T47D (cell line): ENCODE data around the gene GPHA2.

Source experiments
- DNase-seq, 2 experiments: peaks; one replicate each; pipeline versions ENCODE4 v3.0.0 to v3.0.0-alpha.2; 2011 to 2012; ENCODE audit warnings: low read depth in 1 of 2, low spot score in 1 of 2
- JUND ChIP-seq: IDR thresholded peaks from 2 replicates; pipeline ENCODE4 v1.6.1; 2012; ENCODE audit warnings: low read depth
- in situ Hi-C: cut with HindIII; loops from 2 replicates; pipeline ENCODE4 v1.10.0; 2016; ENCODE audit warnings: low sequenced_read_pairs, low pct_unique_long_range_greater_than_20kb

GPHA2 gene

DNA sequence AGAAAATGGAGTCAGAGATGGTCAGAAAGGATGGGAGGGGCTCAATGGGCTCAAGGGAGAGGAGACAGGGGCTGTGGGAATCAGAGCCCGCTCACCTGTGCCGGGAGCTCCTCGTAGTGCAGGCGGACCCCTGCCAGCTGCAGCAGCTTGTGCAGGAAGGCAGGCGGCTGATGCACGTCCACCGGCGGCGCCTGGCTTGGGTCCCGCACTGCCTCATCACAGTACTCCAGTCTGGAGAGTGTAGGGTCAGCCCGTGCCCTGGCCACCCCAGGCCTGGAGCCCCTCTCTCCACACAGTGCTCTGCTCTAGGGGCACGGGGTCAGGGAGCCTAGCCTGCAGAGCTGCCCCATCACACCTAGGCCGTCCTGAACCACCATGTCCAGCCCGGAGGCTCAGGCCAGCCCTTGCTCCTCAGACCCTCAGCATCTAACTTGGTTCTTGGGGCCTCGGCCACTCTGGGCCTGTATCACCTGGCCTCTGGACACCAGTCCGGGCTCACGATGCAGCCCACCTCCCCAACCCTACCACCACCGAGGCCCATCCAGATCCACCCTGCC, 22.4 kb downstream of the GPHA2 start:
- DNase-seq = no peak
- in situ Hi-C loops = no loop called here

DNA sequence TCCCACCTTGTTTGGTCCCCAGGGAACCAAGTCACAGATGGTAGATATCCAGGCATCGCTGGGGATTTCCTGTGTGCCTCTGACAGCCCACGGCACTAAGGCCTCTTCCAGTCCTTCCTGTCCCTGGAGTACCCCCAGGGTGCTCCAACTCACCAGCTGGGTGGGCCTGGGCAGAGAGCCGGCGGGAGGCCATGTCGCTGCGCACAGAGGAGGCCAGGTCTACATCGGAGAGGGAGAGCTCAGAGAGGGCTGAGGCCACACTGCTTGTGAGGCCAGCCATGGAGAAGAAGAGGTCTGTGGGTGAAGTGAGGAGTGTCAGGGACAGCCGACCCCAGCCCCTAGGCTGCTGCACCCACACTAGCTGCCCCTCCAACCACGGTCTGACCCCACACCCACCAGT, 24.0 kb downstream of the GPHA2 start:
- in situ Hi-C loops = no loop called here
- no peak for DNase-seq
- TF ChIP-seq JUND = no peak

More for the DNA sequence above, 22.4 kb downstream of the GPHA2 start:
- TF ChIP-seq JUND = no peak

DNA sequence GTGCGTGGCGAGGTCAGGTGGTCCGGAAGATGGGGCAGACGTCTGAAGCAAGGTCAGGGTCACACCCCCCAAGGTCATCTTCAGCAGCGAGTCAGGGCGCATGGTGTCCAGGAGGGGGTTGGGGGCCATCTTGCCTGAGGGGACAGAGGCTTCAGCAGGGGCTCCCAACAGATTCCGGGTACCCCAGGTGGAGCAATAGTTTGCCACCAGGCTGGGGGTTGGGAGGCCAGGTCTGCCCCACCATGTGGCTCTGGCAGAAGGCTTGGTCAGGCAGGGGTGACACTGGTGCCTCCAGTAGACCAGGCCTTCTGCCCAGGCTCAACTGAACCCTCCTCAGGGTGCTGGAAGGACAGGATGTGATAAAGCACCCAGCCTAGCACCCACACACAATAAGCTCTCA, 24.6 kb downstream of the GPHA2 start:
- TF ChIP-seq JUND = no peak
- no peak for DNase-seq
- in situ Hi-C loops = no loop called here

DNA sequence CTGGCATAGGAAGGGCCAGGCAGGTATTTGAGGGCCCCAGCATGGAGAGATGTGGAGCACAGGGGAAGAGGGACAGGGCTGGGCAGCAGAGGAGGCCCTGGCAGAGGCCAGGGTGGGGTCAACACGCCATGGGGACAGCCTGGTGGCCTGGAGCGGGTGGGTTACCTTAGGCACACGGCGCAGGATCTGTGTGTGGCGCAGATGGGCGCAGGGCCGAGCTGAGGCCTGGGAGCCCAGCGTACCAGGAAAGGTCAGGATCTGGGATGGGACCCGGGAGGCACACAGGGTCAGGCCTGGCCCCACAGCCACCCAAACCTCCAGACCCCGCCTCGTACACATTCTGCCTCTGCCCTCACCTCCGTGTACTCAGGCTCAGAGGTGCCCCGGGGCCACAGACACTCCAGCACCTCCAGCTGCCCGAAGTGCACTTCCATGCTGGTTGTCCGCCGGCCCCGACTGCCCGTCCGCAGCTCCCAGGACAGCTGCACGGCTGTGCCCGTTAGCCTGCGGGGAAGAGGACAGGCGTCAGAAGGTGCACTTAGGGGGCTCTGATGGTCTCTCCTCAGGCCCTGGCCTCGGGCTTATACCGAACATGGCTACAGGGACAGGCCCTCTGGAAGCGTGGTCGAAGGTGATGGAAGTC, 25.1 kb downstream of the GPHA2 start:
- TF ChIP-seq JUND = no peak
- no peak for DNase-seq
- in situ Hi-C loops = no loop called here

DNA sequence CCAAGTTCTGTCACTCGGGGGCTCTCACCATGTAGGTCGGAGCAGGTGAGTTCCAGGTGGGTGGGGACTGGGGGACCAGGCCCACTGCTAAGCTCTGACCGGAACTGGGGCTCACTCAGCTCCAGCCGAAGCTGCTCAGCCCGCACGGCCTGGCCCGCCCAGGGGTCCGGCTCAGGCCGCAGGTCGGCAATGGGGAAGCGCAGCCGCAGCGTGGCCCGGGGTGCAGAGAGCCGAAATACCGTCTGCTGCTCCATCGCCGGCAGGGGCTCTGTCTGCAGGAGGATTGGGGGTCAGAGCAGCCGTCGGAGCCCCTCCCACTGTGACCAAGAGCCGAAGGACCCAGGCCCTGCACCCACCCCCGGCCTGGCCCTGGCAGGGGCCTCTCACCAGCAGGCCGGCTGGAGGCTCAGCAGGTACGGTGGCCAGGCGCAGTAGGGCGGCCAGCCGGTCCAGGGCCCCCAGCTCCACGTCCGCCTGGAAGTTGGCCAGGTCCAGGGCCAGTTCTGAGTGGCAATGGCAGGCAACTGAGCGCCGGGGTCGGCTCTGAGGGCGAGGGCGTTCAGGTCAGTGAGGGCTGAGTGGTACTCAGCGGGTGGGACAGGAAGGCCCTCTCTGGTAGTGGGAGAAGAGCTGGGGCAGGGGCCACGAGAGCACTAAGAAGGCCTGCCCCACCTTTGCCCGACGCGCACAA, 25.9 kb downstream of the GPHA2 start:
- in situ Hi-C loops = no loop called here
- TF ChIP-seq JUND = no peak
- no peak for DNase-seq

DNA sequence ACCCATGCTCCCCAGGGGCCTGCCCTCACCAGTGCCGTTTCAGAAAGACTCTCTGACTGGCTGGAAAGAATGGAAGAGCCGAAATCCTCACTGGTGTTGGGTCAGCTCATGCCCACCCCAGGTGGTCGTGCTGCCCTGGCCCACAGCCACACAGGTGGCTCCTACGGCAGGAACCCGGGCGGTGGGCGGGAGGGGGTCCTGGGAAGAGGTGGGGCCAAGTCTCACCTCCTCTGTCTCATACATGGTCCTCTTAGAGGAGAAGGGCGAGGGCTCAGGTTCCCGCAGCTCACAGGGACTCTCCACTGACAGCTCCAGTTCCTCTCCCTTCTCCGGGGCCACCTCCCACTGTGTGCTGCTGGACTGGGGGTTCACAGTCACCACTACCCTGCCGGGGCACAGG, 26.9 kb downstream of the GPHA2 start:
- TF ChIP-seq JUND = no peak
- in situ Hi-C loops = no loop called here
- no peak for DNase-seq

DNA sequence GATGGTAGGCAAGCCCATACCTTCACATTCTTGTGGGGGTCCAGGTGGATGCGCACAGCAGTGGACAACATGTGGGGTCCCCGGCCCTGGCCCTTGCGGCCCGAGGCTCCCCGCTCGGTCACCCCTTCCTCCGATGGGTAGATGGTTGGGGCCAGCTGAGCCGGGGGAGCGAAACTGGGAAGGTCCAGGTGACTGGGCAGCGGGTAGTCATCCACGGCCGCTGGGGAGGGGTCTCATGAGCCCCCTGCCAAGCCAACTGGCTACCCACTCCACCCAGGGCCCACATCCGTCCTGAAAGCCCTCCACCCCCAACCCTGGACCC, 29.4 kb downstream of the GPHA2 start:
- no peak for DNase-seq
- no peak for TF ChIP-seq JUND
- in situ Hi-C loops = no loop called here

DNA sequence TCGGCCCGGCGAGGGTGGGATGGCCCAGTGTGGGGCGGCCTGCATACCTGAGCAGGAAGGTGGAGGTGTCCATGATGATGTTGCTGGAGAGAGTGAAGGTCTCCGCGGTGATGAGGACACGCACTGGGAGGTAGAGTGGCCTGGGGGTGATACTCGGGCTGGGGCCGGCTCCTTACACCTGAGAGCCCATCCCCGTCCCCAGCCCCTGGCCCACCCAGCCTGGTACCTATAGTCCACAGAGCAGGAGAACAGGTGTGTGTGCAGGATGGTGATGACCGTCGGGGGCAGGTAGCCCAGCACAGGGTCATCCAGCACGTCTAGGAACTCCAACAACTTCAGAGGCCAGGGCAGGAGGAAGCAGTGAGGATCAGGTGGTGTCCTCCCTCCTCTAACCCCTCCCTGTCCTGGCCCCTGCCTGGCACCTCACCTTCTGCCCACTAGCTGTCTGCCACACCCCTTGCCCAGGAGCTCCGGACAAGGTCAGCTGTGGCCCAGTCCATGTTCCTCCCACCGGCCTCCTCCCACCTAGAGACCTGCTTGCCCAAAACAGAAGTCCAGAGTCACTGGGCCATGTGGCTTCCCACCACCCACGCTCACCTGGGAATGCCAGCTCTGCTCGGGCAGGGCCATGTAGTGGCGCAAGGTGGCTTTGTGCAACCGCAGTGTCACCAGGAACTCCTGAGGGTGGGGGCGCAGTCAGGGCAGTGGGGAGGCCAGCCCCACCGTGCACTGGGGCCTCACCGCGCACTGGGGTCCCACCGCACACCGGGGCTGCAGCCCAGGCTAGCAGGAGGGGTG, 30.0 kb downstream of the GPHA2 start:
- TF ChIP-seq JUND = no peak
- in situ Hi-C loops = no loop called here

DNA sequence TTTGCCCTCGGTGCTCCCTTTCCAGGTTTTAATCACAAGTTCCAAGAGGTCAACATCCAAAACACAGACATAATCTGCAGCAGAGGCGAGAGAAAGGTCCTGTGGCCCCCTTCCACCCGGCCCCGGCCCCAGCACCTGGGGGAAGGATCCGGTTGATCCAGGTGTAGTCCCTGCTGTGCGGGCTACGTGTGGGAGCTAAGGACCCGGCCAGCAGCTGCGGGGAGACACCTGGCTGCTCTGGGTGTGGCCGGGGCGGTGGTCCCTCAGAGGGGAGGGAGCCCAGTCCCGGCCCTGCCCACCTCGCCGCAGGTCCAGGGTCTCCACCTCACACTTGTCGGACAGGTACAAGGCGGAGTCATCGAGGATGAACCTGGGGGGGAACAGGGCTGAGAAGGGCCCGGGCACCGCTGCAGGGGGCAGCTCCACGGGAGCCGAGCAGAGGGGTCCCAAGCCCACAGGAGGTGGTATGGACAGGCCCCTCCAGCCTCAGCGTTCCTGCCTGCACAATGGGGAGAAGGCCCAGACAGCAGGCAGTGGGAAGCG, 32.3 kb downstream of the GPHA2 start:
- TF ChIP-seq JUND = no peak
- in situ Hi-C loops = no loop called here
- DNase-seq = no peak

More for the DNA sequence above, 30.0 kb downstream of the GPHA2 start:
- DNase-seq = no peak

DNA sequence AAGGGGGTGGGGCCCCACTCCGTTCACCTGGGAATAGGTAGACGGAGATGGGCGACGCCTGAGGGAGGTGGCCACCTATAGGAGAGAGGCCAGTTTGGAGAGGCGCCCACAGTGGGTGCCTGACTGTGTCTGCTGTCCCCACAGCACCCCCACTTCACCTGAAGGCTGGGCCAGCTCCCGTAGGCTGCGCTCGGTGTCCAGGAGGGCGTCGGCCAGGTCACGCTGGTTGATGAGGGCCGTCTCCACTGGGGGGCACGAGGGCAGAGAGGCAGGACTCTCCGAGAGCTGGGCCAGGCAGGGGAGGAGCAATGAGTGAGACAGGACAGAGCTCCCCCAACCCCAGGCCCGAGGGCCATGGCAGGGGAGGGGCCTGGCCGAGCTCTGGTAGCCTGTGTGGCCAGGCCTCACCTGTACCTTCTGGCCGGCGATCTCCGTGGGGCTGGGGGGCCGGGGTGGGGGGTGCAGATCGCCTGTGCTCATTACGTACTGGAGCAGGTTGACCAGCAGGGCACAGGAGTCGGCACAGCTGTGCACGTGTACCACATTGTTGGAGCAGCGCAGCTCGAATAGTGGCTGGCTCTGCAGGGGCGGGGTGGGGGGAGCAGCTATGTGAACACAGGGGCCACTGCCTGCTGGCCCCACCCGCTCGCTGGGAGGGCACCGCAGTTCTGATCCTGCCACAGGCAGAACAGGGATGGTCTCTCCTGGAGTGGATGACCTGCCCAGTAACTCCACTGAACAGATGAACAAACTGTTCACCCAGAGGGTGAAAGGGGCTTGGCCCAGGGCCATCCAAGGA, 33.4 kb downstream of the GPHA2 start:
- no peak for TF ChIP-seq JUND
- in situ Hi-C loops = no loop called here
- DNase-seq = no peak

DNA sequence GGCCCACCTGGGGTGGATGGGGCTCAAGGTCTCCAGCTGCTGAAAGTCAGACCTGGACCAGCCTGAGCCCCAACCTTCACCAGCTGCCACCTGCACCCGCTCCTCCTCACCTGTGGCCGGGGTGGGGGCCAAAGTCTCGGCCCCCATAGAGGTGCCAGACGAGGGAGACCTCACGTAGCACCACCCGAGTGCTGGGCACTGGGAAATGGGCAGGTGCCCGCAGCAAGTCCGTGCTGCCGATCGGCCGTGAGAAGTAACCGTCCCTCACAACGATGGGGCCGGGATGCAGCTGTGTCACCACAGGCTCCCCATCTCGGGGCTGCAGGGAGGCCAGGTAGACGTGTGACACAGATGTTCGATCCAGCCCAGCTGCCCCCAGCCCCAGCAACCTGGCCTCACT, 34.9 kb downstream of the GPHA2 start:
- no peak for TF ChIP-seq JUND
- DNase-seq = no peak
- in situ Hi-C loops = no loop called here

DNA sequence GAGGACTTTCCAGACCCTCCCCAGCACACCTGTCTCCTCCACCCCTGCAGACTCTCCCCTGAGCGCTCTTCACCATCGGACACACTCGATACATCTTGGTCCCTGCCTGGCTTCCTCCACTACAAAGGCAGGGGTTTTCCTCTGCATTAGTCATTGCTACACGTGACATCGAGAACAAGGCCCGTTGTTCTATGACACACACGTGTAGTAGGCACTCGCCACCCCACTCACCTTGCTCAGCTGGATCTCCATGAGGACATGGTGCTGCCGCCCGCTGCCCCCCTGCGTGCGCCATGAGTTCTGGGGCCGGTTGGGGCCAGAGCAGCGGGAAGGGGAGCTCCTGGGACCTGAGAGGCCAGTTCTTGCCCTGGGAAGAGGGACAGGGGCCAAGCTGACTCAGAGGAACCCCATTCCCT, 35.4 kb downstream of the GPHA2 start:
- no peak for DNase-seq
- in situ Hi-C loops = no loop called here
- no peak for TF ChIP-seq JUND
